Measurements from ENCODE around the gene TCAIM. TPM values are rescaled to one million over a fixed set of nuclear protein-coding genes. Genes with fewer than 3 reads are reported as not detected.

The TCAIM gene
- total and polyA plus RNA-seq, 10 of the 15 experiments (the other 5 are each of a cell fraction or from before 2014, with no cell fraction given): 14.5 to 22.9 (median 17.8) TPM

GRCh38 chr3:44337248-44337785 lies 1.2 kb upstream of the TCAIM start:
- Histone ChIP-seq H3K27ac (ENCODE audit: control insufficient read depth, insufficient read depth) (no peak overlapping the region; the same call in 1 of the 2 replicates), H3K9ac (ENCODE audit: control insufficient read depth, insufficient read depth, low read length) (peak overlapping the region; percentile 93; the same call in 1 of the 2 replicates), H3K27me3 (replicated peaks in 1 of 2; ENCODE audit: control insufficient read depth in 2 of 2, insufficient read depth in 2 of 2, low read length in 1 of 2) (no peaks in the 10 kb centered on the region), H3K4me1 (ENCODE audit: control insufficient read depth, insufficient read depth, low read length) (no peaks in the 10 kb centered on the region), H3K36me3 (ENCODE audit: control insufficient read depth in 2 of 2, insufficient read depth in 2 of 2, low read length in 1 of 2) (no peaks in the 10 kb centered on the region), H4K20me1 (ENCODE audit: control insufficient read depth, insufficient read depth) (no peaks in the 10 kb centered on the region), H3K79me2 (ENCODE audit: control insufficient read depth, insufficient read depth, low read length) (peaks cover 23% of the 10 kb centered on the region), H3K4me2 (ENCODE audit: control insufficient read depth, insufficient read depth) (peak overlapping the region; percentile 64), H2AFZ (ENCODE audit: control insufficient read depth, low read depth, low read length) (peak overlapping the region; percentile 93), H3K9me3 (replicated peaks; ENCODE audit: control insufficient read depth, insufficient read depth, low read length) (no peaks in the 10 kb centered on the region), H3K4me3 (peak overlapping the region; percentile 87; the same call in 1 of the 2 replicates)
- FAIRE-seq (no peak), DNase-seq (ENCODE audit: low read depth, low spot score) (no peak), ATAC-seq (no peak)
- ChIA-PET CTCF (interaction anchor here (0.6 to 3.2 kb wide), 3 partner anchors 26 to 102 kb away, joined by 4 to 19 read pairs (median 7); no protein-coding TSS in a partner anchor), RAD21 (ENCODE audit: unreplicated experiment) (interaction anchor here (0.6 to 4.9 kb wide), 6 partner anchors 14 to 575 kb away, joined by 3 to 35 read pairs (median 10); partner anchors contain the start of gene ZNF445), SMC1A (ENCODE audit: uncharacterized antibody, unreplicated experiment) (interaction anchor here (1.1 to 5.1 kb wide), 8 partner anchors 8 to 182 kb away, joined by 4 to 40 read pairs (median 8); partner anchors contain the start of gene ZNF445), POLR2A (interaction anchor here (1.0 to 2.8 kb wide), 5 partner anchors 26 to 428 kb away, joined by 3 to 12 read pairs (median 4); no protein-coding TSS in a partner anchor)
- no peak for TF ChIP-seq MXI1 (IDR thresholded peaks at IDR 0.05; ENCODE audit: low read depth, low read length)
- no peak for TF ChIP-seq RELA (IDR thresholded peaks at IDR 0.05; ENCODE audit: borderline replicate concordance, partially characterized antibody)
- no peak for TF ChIP-seq BACH1 (IDR thresholded peaks at IDR 0.05; ENCODE audit: borderline replicate concordance)
- no peak for TF ChIP-seq SMARCA5 (IDR thresholded peaks at IDR 0.05)
- TF ChIP-seq CHD1 (IDR thresholded peaks at IDR 0.05; ENCODE audit: low read depth, low read length): no peak
- no peak for TF ChIP-seq TCF7 (IDR thresholded peaks at IDR 0.05; ENCODE audit: borderline replicate concordance)
- TF ChIP-seq, protein P1, sequence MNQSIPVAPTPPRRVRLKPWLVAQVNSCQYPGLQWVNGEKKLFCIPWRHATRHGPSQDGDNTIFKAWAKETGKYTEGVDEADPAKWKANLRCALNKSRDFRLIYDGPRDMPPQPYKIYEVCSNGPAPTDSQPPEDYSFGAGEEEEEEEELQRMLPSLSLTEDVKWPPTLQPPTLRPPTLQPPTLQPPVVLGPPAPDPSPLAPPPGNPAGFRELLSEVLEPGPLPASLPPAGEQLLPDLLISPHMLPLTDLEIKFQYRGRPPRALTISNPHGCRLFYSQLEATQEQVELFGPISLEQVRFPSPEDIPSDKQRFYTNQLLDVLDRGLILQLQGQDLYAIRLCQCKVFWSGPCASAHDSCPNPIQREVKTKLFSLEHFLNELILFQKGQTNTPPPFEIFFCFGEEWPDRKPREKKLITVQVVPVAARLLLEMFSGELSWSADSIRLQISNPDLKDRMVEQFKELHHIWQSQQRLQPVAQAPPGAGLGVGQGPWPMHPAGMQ (IDR thresholded peaks at IDR 0.05; ENCODE audit: borderline replicate concordance): no peak
- no TSS peak for BruUV-seq (replicated peaks)
- in situ Hi-C loops (cut with MboI): no loop called here
- 74% methylated on average over 5 of the region's 5 CpGs for WGBS (ENCODE audit: insufficient coverage, insufficient replicate concordance, low lambda C conversion rate, missing lambda C conversion rate)
- intact Hi-C loops (cut with micrococcal nuclease; ENCODE audit: unreplicated experiment): loop anchor here (5.0 kb wide), 1 partner anchor 175 kb away; no protein-coding TSS in a partner anchor

Data from GM12878 (cell line).